Naive B cell (primary cell): ENCODE results near the gene ERCC1. TPM values are rescaled to one million over a fixed set of nuclear protein-coding genes. Genes with fewer than 3 reads are reported as not detected.

Source experiments
- ATAC-seq, 2 donors: fragments of 150-1000 bp; cut with Tn5 transposase; 2 replicates each; pipeline ENCODE4 v1.10.0; 2021; ENCODE audit warnings: low read depth in 2 of 2, mild to moderate bottlenecking in 2 of 2, moderate library complexity in 2 of 2
- DNase-seq: peaks from one replicate; pipeline ENCODE4 v3.0.0; 2022
- H3K27ac Mint-ChIP-seq, 6 donors: one replicate each; pipeline ENCODE4 v1.8.0; 2020 to 2022; ENCODE audit warnings: mild to moderate bottlenecking in 6 of 6, mixed read lengths in 6 of 6, moderate library complexity in 5 of 6, inconsistent platforms in 2 of 6
- H3K27me3 Mint-ChIP-seq, 3 donors: one replicate each; pipeline ENCODE4 v1.8.0; 2021 to 2022; ENCODE audit warnings: mixed read lengths in 3 of 3, mild to moderate bottlenecking in 1 of 3
- H3K36me3 Mint-ChIP-seq, 2 donors: one replicate each; pipeline ENCODE4 v1.8.0; 2020 to 2022; ENCODE audit warnings: mixed read lengths in 2 of 2, inconsistent platforms in 1 of 2, mild to moderate bottlenecking in 1 of 2
- H3K4me1 Mint-ChIP-seq, 3 donors: one replicate each; pipeline ENCODE4 v1.8.0; 2020 to 2022; ENCODE audit warnings: mixed read lengths in 3 of 3, inconsistent platforms in 1 of 3, mild to moderate bottlenecking in 1 of 3, moderate library complexity in 1 of 3
- H3K4me3 Mint-ChIP-seq, 8 donors: one replicate each; pipeline ENCODE4 v1.8.0; 2020 to 2022; ENCODE audit warnings: mild to moderate bottlenecking in 8 of 8, mixed read lengths in 8 of 8, moderate library complexity in 8 of 8, inconsistent platforms in 2 of 8
- H3K9me3 Mint-ChIP-seq, 7 donors: one replicate each; pipeline ENCODE4 v1.8.0; 2020 to 2022; ENCODE audit warnings: mixed read lengths in 7 of 7, mild to moderate bottlenecking in 5 of 7, inconsistent platforms in 2 of 7, moderate library complexity in 1 of 7
- polyA plus RNA-seq, 6 donors: library from polyadenylated mRNA; unstranded; fragments of 300-500 nt; fragmentation: Illumina TruSeq; gene quantifications; one replicate each; pipeline ENCODE4 v1.2.3, GENCODE V29; 2021; ENCODE audit warnings: low read depth in 6 of 6

Gene ERCC1
- polyA plus RNA-seq, 6 donors from 2014 or later, result 40.0 to 91.4 (median 46.2) TPM

DNA sequence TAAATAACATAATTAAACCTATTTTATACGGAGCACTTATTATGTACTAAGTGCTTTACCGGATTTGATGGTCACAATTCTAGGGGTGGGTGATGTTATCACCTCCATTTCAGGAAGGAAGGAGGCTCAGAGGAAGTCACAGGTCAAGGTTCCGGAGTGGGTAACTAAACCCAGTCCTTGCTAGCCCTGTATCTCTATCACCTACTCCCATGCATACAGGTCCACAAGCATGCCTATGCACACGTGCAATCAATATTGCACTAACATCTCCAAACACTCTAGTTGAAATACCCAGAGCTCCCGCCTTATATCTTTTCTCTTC, 26.3 kb upstream of the ERCC1 start:
- Mint-ChIP-seq H3K4me3 (peak overlapping the region; percentile 86 to 98 (median 97)), H3K36me3 (no peaks in the 10 kb centered on the region), H3K27ac (peak overlapping the region; percentile 99 to 100 (median 100)), H3K4me1 (peaks cover 48 to 67% (median 65%) of the 10 kb centered on the region in 3 donors), H3K9me3 (no peaks in the 10 kb centered on the region), H3K27me3 (no peaks in the 10 kb centered on the region)
- ATAC-seq, result peak; percentile 4 to 11
- no peak for DNase-seq

DNA sequence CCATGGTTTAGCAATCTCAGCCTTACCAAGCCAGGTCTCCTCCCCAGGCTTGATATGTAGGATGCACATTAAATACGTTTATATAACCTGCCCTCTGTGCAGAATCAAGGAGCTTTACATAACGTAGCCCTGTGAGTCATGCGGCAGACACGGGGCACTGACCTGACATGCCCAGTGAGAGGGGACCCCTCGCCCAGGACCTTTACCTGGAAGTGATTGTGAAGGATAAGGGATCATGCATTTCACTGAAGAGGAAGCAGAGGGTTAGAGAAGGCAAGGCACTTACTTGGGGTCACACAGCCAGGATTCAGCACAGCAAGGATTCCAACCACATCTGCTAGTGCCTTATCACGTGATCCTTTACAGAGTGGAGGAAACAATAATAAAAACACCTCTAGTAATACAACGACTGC, 25.2 kb upstream of the ERCC1 start:
- no peaks in the 10 kb centered on the region for H3K27me3 Mint-ChIP-seq
- no peaks in the 10 kb centered on the region for H3K36me3 Mint-ChIP-seq
- peak overlapping the region in 5 of 6 donors; percentile 64 to 100 (median 85) for H3K27ac Mint-ChIP-seq
- peak overlapping the region in 7 of 8 donors; percentile 29 to 91 (median 66) for H3K4me3 Mint-ChIP-seq
- no peaks in the 10 kb centered on the region for H3K9me3 Mint-ChIP-seq
- no peak for ATAC-seq
- peaks cover 54 to 72% (median 66%) of the 10 kb centered on the region in 3 donors for H3K4me1 Mint-ChIP-seq
- no peak for DNase-seq

DNA sequence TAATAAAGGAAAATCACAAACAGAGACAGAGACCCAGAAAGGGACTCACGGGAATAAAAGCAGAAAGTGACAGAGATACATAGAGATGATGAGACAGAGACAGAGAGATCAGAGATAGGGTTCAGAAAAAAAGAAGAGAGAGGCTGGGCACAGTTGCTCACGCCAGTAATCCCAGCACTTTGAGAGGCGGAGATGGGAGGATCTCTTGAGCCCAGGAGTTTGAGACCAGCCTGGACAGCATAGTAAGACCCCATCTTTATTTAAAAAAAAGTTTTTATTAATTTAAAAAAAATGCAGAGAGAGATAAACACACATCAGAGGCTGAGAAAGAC, 24.7 kb upstream of the ERCC1 start:
- DNase-seq, result no peak
- no peaks in the 10 kb centered on the region for H3K27me3 Mint-ChIP-seq
- H3K36me3 Mint-ChIP-seq, result no peaks in the 10 kb centered on the region
- H3K4me1 Mint-ChIP-seq, result peaks cover 56 to 74% (median 67%) of the 10 kb centered on the region in 3 donors
- H3K9me3 Mint-ChIP-seq, result no peaks in the 10 kb centered on the region
- ATAC-seq, result no peak
- H3K27ac Mint-ChIP-seq, result peak overlapping the region in 5 of 6 donors; percentile 58 to 100 (median 88)
- H3K4me3 Mint-ChIP-seq, result peak overlapping the region in 5 of 8 donors; percentile 15 to 86 (median 45)

- no peak for ATAC-seq
- no peak for DNase-seq
- H3K4me1 Mint-ChIP-seq, result peaks cover 61 to 80% (median 72%) of the 10 kb centered on the region in 3 donors
- H3K27me3 Mint-ChIP-seq, result no peaks in the 10 kb centered on the region
- no peaks in the 10 kb centered on the region for H3K36me3 Mint-ChIP-seq
- no peaks in the 10 kb centered on the region for H3K9me3 Mint-ChIP-seq
- peak overlapping the region in 1 of 8 donors; percentile 86 for H3K4me3 Mint-ChIP-seq
- peak overlapping the region in 1 of 6 donors; percentile 100 for H3K27ac Mint-ChIP-seq
Observed at GRCh38 chr19:45446944-45447343, 23.2 kb upstream of the ERCC1 start.

GRCh38 chr19:45446295-45446694, 22.6 kb upstream of the ERCC1 start:
- no peak for ATAC-seq
- H3K27ac Mint-ChIP-seq, result peak overlapping the region in 5 of 6 donors; percentile 77 to 97 (median 95)
- H3K36me3 Mint-ChIP-seq, result no peaks in the 10 kb centered on the region
- peaks cover 56 to 75% (median 66%) of the 10 kb centered on the region in 3 donors for H3K4me1 Mint-ChIP-seq
- no peak for DNase-seq
- no peaks in the 10 kb centered on the region for H3K9me3 Mint-ChIP-seq
- no peaks in the 10 kb centered on the region for H3K27me3 Mint-ChIP-seq
- H3K4me3 Mint-ChIP-seq, result peak overlapping the region in 5 of 8 donors; percentile 30 to 86 (median 53)

DNA sequence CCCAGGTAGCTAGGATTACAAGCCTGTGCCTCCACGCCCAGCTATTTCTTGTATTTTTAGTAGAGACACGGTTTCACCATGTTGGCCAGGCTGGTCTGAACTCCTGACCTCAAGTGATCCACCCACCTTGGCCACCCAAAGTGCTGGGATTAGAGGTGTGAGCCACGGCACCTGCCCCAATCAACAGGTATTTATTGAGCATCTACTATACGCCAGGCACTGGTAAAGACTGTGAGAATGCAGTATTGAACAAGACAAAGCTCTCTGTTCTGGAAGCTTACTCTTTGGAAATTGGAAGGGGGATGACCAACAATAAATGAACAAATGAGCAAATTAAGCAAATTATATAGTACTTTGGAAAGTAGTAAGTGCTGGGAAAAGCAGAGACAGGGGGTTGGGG, 21.4 kb upstream of the ERCC1 start:
- Mint-ChIP-seq H3K9me3 (no peaks in the 10 kb centered on the region), H3K4me3 (peak overlapping the region in 6 of 8 donors; percentile 79 to 90 (median 88)), H3K36me3 (no peaks in the 10 kb centered on the region), H3K27me3 (no peaks in the 10 kb centered on the region), H3K27ac (peak overlapping the region; percentile 51 to 98 (median 96)), H3K4me1 (peaks cover 56 to 75% (median 68%) of the 10 kb centered on the region in 3 donors)
- DNase-seq, result no peak
- no peak for ATAC-seq

- Mint-ChIP-seq H3K4me3 (peak overlapping the region; percentile 79 to 91 (median 88)), H3K4me1 (peaks cover 56 to 70% (median 63%) of the 10 kb centered on the region in 3 donors), H3K27me3 (no peaks in the 10 kb centered on the region), H3K27ac (peak overlapping the region; percentile 91 to 98 (median 96)), H3K36me3 (no peaks in the 10 kb centered on the region), H3K9me3 (no peaks in the 10 kb centered on the region)
- peak; percentile 96 for DNase-seq
- peak; percentile 54 to 57 for ATAC-seq
Observed at GRCh38 chr19:45444318-45445041, 20.8 kb upstream of the ERCC1 start.

- no peaks in the 10 kb centered on the region for H3K27me3 Mint-ChIP-seq
- ATAC-seq, result peak; percentile 7 to 9
- no peaks in the 10 kb centered on the region for H3K9me3 Mint-ChIP-seq
- peaks cover 50 to 66% (median 57%) of the 10 kb centered on the region in 3 donors for H3K4me1 Mint-ChIP-seq
- H3K36me3 Mint-ChIP-seq, result no peaks in the 10 kb centered on the region
- H3K4me3 Mint-ChIP-seq, result peak overlapping the region; percentile 79 to 94 (median 90)
- DNase-seq, result peak; percentile 73
- peak overlapping the region; percentile 91 to 99 (median 97) for H3K27ac Mint-ChIP-seq
Observed at GRCh38 chr19:45443462-45444317, 20.0 kb upstream of the ERCC1 start.

DNA sequence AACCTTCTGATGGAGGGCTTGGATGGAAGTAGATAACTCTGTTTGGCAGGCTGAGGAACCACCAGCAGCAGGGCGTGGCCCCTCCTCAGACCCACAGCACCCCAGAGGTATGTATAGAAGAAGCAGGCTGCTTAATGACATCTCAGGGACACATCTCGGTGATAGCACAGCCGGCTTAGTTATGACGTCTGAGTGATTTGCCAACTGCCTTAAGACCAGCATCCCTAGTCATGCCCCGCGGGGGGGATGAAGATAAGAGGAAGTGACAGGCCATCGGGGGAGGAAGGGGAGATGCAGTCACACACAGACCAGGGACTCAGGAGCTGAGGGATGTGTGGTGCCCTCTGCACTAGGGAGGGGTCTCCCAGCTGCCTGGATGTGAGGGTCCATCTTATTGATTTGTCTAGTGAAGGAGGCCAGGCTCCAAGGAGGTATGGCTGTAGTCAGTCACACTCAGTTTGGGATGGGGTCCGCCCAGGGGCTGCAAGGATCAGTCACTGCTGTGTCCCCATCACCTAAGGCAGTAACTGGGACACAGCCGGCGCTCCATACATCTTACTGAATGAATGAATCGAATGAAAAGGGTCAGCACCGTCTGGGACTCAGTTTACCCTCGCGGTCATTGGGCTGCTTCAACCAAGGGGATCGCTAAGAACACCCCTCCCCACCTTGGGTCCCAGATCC, 19.2 kb upstream of the ERCC1 start:
- no peaks in the 10 kb centered on the region for H3K27me3 Mint-ChIP-seq
- H3K27ac Mint-ChIP-seq, result peak overlapping the region; percentile 91 to 99 (median 96)
- DNase-seq, result peak; percentile 87
- H3K4me3 Mint-ChIP-seq, result peak overlapping the region; percentile 79 to 94 (median 88)
- peak; percentile 62 to 66 for ATAC-seq
- no peaks in the 10 kb centered on the region for H3K36me3 Mint-ChIP-seq
- no peaks in the 10 kb centered on the region for H3K9me3 Mint-ChIP-seq
- peaks cover 48 to 61% (median 54%) of the 10 kb centered on the region in 3 donors for H3K4me1 Mint-ChIP-seq

DNA sequence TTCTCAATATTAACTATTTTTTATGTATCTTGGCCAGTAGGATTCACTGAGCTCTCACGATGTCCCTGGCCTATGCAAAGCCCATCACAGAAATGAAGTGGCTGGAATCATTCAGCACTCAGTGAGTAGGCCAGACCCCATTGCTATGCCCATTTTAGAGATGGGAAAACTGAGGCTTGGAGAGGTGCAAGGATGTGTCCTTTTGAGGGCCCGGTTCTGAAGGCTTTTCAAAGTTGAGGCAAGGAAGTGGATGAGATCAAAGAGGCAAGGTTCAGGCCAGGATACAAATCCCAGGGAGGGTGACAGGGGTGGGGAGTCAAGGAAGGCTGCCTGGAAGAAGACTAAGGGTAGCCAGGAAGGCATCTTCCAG, 18.7 kb upstream of the ERCC1 start:
- H3K4me1 Mint-ChIP-seq, result peaks cover 45 to 57% (median 51%) of the 10 kb centered on the region in 3 donors

DNA sequence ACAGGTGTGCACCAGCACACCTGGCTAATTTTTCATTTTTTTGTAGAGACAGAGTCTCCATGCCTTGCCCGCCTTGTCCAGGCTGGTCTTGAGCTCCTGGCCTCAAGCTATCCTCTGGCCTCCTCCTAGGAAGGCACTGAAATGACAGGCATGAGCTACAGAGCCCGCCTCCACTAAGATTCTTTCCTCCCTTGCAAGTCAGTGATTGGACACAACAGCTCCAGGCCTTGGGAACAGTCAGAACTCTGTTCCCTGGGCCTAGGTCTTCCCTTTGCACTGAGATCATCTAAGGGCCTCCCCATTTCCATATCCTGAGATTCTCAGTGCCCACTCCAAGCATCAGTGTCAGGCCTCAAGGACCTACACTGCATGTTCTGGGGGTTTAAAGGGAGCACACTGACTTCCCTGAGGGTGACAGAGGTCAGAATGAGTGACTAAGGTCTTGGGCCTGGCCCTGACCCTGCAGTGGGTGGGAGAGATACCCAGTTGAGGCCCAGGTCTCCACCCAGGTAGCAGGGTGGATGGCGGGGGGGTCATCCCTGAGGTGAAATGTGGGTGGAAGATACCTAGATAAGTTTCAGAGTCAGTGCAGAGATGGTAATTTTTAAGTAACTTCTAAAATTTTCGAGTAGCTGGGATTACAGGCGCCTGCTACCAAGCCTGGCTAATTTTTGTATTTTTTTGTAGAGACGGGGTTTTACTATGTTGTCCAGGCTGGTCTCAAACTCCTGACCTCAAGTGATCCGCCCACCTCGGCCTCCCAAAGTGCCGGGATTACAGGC, 17.3 kb upstream of the ERCC1 start:
- Mint-ChIP-seq H3K4me3 (peak overlapping the region; percentile 54 to 89 (median 82)), H3K36me3 (no peaks in the 10 kb centered on the region), H3K27ac (peak overlapping the region; percentile 41 to 96 (median 88)), H3K9me3 (no peaks in the 10 kb centered on the region), H3K4me1 (peaks cover 41 to 50% (median 46%) of the 10 kb centered on the region in 3 donors), H3K27me3 (no peaks in the 10 kb centered on the region)
- DNase-seq (no peak), ATAC-seq (no peak)

More for the DNA sequence above, 18.7 kb upstream of the ERCC1 start:
- H3K36me3 Mint-ChIP-seq, result no peaks in the 10 kb centered on the region
- peak overlapping the region in 7 of 8 donors; percentile 79 to 94 (median 87) for H3K4me3 Mint-ChIP-seq
- peak overlapping the region; percentile 91 to 99 (median 96) for H3K27ac Mint-ChIP-seq
- no peak for DNase-seq
- H3K9me3 Mint-ChIP-seq, result no peaks in the 10 kb centered on the region
- no peaks in the 10 kb centered on the region for H3K27me3 Mint-ChIP-seq
- no peak for ATAC-seq

GRCh38 chr19:45440259-45440638, 16.5 kb upstream of the ERCC1 start:
- ATAC-seq, result no peak

More at GRCh38 chr19:45440259-45440638, 16.5 kb upstream of the ERCC1 start:
- H3K27ac Mint-ChIP-seq, result peak overlapping the region; percentile 82 to 96 (median 94)
- peaks cover 35 to 43% (median 40%) of the 10 kb centered on the region in 3 donors for H3K4me1 Mint-ChIP-seq
- no peak for DNase-seq
- H3K27me3 Mint-ChIP-seq, result no peaks in the 10 kb centered on the region
- H3K9me3 Mint-ChIP-seq, result no peaks in the 10 kb centered on the region
- H3K36me3 Mint-ChIP-seq, result no peaks in the 10 kb centered on the region
- peak overlapping the region; percentile 54 to 89 (median 82) for H3K4me3 Mint-ChIP-seq
